Osteoblast (primary cell): ENCODE measurements around the gene MRPL30. TPM values are rescaled to one million over a fixed set of nuclear protein-coding genes. Genes with fewer than 3 reads are reported as not detected.
"Not testable (repeated sequence)": the region's sequence is repeated elsewhere in the genome, so short reads cannot be mapped to it uniquely, and the experiment has no call there.

ENCODE experiments used
- DNase-seq: peaks from one replicate; pipeline ENCODE4 v3.0.0; 2011; ENCODE audit warnings: low spot score, mixed read lengths; ENCODE audit not compliant: insufficient read length; ENCODE audit errors: missing footprints
- H2AFZ ChIP-seq: 2 replicates; pipeline ENCODE4 v1.6.0; 2011; ENCODE audit warnings: mild to moderate bottlenecking, low read length
- H3K27ac ChIP-seq: 2 replicates; pipeline ENCODE4 v1.5.1; 2011; ENCODE audit warnings: mild to moderate bottlenecking, low read depth, low read length, moderate library complexity
- H3K27me3 ChIP-seq: 2 replicates; pipeline ENCODE4 v1.6.0; 2012; ENCODE audit warnings: mild to moderate bottlenecking, control low read depth, inconsistent platforms, low read length, moderate library complexity; ENCODE audit not compliant: insufficient read depth
- H3K36me3 ChIP-seq: 2 replicates; pipeline ENCODE4 v1.5.1; 2011; ENCODE audit warnings: mild to moderate bottlenecking, low read length, control low read depth, moderate library complexity; ENCODE audit not compliant: insufficient read depth
- H3K4me1 ChIP-seq: 2 replicates; pipeline ENCODE4 v1.5.1; 2011; ENCODE audit warnings: mild to moderate bottlenecking, low read length, control low read depth, moderate library complexity; ENCODE audit not compliant: insufficient read depth
- H3K4me2 ChIP-seq: 2 replicates; pipeline ENCODE4 v1.6.0; 2011; ENCODE audit warnings: mild to moderate bottlenecking, low read length; ENCODE audit not compliant: insufficient read depth
- H3K4me3 ChIP-seq: fragments of 200-600 bp; sonication (generic); 3 replicates; pipeline ENCODE4 v1.5.1; 2012; ENCODE audit warnings: mild to moderate bottlenecking, low read length, inconsistent platforms; ENCODE audit not compliant: insufficient read depth
- H3K79me2 ChIP-seq: 2 replicates; pipeline ENCODE4 v1.6.0; 2012; ENCODE audit warnings: mild to moderate bottlenecking, low read length, control low read depth, inconsistent platforms; ENCODE audit not compliant: insufficient read depth
- H3K9me3 ChIP-seq: 2 replicates; pipeline ENCODE4 v1.5.1; 2011; ENCODE audit warnings: low read depth, low read length, control low read depth
- H4K20me1 ChIP-seq: 2 replicates; pipeline ENCODE4 v1.6.0; 2012; ENCODE audit warnings: mild to moderate bottlenecking, low read length, control low read depth; ENCODE audit not compliant: insufficient read depth
- CTCF ChIP-seq: IDR thresholded peaks from 2 replicates; pipeline ENCODE4 v1.5.1; 2011; ENCODE audit warnings: mild to moderate bottlenecking, low read depth, low read length, moderate library complexity; ENCODE audit errors: extremely low read depth
- total RNA-seq: library from RNA; depleted of rRNA; stranded (reverse); fragments of >200 nt; gene quantifications from 2 replicates; pipeline ENCODE4 v1.2.3, GENCODE V29; 2012

The MRPL30 gene
- total RNA-seq, 1 donor: 41.6 TPM

DNA sequence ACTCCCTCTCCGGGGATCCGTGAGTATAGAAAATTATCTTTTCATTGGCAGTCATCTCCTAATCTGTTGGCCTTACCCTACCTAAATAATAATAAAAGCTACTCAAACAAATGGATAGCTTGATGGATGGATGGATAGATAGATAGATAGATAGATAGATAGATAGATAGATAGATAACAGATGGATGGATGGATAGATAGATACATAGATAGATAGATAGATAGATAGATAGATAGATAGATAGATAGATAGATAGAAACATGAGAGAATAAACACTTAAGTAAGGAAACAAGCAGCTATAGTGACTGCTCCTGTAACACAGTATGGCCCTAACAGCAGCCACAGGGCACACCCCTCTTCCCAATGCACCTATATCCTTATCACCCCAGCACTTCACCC is 35.1 kb downstream of the MRPL30 start:
- no peaks in the 10 kb centered on the region for H3K27me3 ChIP-seq
- H2AFZ ChIP-seq: no peak overlapping the region
- no peaks in the 10 kb centered on the region for H3K79me2 ChIP-seq
- no peaks in the 10 kb centered on the region for H3K9me3 ChIP-seq
- no peak overlapping the region for H3K4me3 ChIP-seq
- no peak for DNase-seq
- no peak for TF ChIP-seq CTCF
- H3K27ac ChIP-seq: no peak overlapping the region
- H4K20me1 ChIP-seq: no peaks in the 10 kb centered on the region
- no peaks in the 10 kb centered on the region for H3K36me3 ChIP-seq
- no peak overlapping the region for H3K4me2 ChIP-seq
- H3K4me1 ChIP-seq: no peaks in the 10 kb centered on the region

- no peaks in the 10 kb centered on the region for H3K27me3 ChIP-seq
- H3K4me3 ChIP-seq: no peak overlapping the region
- H3K4me2 ChIP-seq: no peak overlapping the region
- no peak for DNase-seq
- H3K27ac ChIP-seq: no peak overlapping the region
- H2AFZ ChIP-seq: no peak overlapping the region
- no peaks in the 10 kb centered on the region for H3K4me1 ChIP-seq
- H4K20me1 ChIP-seq: no peaks in the 10 kb centered on the region
- no peaks in the 10 kb centered on the region for H3K36me3 ChIP-seq
- no peak for TF ChIP-seq CTCF
- H3K79me2 ChIP-seq: no peaks in the 10 kb centered on the region
- H3K9me3 ChIP-seq: no peaks in the 10 kb centered on the region
Observed at GRCh38 chr2:99217929-99218501, 37.0 kb downstream of the MRPL30 start.

- H2AFZ ChIP-seq, H3K4me1 ChIP-seq: not testable (repeated sequence)
Observed at GRCh38 chr2:99233177-99233576, 52.2 kb downstream of the MRPL30 start.

GRCh38 chr2:99238599-99238998 is 57.6 kb downstream of the MRPL30 start:
- no peak for TF ChIP-seq CTCF
- Histone ChIP-seq H3K4me2 (no peak overlapping the region), H3K27ac (no peak overlapping the region), H3K36me3 (no peaks in the 10 kb centered on the region), H4K20me1 (no peaks in the 10 kb centered on the region), H3K4me3 (no peak overlapping the region), H3K27me3 (no peaks in the 10 kb centered on the region), H3K79me2 (no peaks in the 10 kb centered on the region), H3K4me1 (no peaks in the 10 kb centered on the region), H2AFZ (no peak overlapping the region), H3K9me3 (no peaks in the 10 kb centered on the region)
- DNase-seq: no peak

More at GRCh38 chr2:99233177-99233576, 52.2 kb downstream of the MRPL30 start:
- H3K27me3 ChIP-seq, H3K36me3 ChIP-seq, H4K20me1 ChIP-seq, H3K27ac ChIP-seq, H3K4me3 ChIP-seq, H3K9me3 ChIP-seq, DNase-seq, H3K79me2 ChIP-seq, H3K4me2 ChIP-seq: not testable (repeated sequence)
